NOMO-1 (cell line): ENCODE results near the gene ATP6V0A1.
"Not testable (repeated sequence)": the region's sequence is repeated elsewhere in the genome, so short reads cannot be mapped to it uniquely, and the experiment has no call there.

Experiments used
- DNase-seq, 2 experiments: peaks; one replicate each; lab custom pipeline; 2025; ENCODE audit not compliant: unreplicated experiment in 2 of 2; lab: John Stamatoyannopoulos, UW

Gene ATP6V0A1

DNA sequence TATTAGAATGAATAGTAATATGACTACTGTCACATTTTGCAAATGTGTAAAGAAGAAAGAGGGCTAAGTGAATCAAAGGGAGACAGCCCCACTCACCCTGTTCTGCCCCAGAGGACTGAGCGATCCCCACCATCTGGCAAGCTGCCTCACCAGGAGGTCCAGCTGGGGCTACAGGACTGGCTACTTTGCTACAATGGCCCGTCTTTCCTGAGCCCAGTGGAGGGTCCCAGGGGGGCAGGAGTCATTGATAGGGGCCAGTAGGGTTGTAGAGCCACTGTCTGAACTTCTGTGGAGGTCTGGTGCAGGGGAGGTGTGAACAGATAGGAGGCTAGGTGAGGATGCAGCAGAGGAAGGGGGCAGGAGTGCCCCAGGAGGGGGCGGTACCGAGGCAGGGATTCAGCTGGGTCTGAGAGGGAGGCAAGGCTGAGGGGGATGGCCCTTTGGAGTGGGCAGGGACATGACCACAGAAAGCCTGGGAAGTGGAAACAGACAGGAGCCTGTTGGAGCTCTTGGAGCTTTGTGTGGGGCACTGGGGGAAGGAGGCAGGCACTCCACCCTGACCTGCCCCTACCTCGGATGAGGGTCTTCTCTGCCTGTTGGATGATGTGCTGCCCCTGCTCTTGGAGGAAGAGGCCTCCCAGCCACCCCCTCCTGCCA is 97.4 kb downstream of the ATP6V0A1 start:
- not testable (repeated sequence) for DNase-seq

DNA sequence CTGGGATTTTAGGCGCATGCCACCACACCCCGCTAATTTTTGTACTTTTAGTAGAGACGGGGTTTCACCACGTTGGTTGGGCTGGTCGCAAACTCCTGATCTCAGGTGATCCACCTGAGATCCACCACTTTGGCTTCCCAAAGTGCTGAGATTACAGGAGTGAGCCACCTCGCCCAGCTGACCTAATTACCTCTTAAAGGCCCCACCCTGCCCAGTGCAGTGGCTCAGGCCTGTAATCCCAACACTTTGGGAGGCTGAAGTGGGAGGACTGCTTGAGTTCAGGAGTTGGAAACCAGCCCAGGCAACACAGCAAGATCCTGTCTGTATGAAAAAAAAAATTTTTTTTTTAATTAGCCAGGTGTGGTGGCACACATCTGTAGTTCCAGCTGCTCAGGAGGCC is 100.4 kb downstream of the ATP6V0A1 start:
- no peak for DNase-seq

DNA sequence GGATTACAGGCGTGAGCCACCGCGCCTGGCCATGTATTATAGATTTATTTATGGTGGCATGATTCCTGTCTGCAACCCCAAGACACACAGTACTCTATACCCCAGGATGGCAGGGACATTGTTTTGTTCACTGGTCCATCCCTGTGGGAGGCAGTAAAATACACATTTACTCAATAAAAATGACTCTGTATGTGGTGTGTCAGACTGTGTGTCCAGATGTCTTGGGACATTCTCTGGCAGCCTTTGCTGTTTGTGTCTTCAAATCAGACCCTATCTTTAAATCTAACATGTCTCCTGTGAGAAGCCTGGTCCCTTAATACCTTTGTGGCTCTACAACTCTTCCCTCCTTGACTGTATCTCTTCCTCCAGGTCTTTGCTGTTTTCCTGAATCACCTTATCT is 101.6 kb downstream of the ATP6V0A1 start:
- DNase-seq = no peak

DNA sequence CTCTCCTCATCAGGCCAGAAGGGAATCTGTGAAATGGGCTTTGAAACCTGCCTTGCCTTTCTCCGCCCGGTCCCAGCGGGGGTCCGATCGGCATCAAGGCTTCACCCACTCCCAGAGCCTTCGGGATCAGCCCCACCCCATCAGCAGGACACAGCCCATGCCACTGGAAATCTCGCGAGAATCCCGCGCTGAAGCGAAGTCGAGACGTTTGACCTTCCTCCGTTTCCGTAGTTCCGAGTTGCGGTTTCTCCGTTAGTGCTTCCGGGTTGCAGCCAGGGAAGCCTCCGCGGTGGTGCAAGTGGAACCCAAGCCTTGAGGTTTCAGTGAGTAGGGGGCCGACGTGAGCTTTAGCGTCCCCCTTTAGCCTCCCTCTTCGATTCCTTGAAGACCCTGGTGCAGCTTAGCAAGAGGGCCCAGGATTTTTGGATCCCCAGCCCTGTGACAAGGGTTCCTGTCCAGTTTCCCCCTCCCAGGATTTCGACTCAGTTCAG is 103.3 kb downstream of the ATP6V0A1 start, which contains the start of gene COASY:
COASY (plus strand) TSS at position 252 of the 491 bp plus-strand sequence. CDS start 475 bp downstream, outside the sequence.
- peak; percentile 91 to 92 for DNase-seq

DNA sequence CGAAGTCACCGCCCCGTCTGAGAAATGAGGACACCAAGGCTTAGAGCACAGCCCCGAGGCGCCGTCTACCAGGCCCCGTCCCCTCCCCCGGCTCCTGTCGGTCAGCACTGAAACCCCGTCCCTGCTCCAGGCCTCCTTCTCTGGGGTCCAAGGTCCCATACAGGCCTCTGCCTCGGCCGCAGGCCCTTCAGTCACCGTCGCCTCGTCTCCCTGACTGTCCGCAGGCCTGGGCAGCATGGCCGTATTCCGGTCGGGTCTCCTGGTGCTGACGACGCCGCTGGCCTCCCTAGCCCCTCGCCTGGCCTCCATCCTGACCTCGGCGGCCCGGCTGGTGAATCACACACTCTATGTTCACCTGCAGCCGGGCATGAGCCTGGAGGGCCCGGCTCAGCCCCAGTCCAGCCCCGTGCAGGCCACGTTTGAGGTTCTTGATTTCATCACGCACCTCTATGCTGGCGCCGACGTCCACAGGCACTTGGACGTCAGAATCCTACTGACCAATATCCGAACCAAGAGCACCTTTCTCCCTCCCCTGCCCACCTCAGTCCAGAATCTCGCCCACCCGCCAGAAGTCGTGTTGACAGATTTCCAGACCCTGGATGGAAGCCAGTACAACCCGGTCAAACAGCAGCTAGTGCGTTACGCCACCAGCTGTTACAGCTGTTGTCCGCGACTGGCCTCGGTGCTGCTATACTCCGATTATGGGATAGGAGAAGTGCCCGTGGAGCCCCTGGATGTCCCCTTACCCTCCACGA is 103.9 kb downstream of the ATP6V0A1 start:
- peak in 1 of 2 experiments; percentile 34 for DNase-seq

DNA sequence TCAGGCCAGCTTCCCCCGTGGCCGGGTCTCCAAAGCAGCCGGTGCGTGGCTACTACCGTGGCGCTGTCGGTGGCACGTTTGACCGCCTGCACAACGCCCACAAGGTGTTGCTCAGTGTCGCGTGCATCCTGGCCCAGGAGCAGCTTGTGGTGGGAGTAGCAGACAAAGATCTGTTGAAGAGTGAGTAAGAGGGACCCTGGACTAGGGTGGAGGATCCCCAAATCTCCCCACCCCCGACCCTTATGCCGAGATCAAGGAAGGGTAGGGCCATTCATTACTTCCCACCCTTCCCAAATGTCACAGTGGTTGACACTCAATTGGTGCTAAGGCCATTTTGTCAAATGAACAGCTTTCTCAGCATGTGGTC is 104.4 kb downstream of the ATP6V0A1 start:
- DNase-seq = no peak

DNA sequence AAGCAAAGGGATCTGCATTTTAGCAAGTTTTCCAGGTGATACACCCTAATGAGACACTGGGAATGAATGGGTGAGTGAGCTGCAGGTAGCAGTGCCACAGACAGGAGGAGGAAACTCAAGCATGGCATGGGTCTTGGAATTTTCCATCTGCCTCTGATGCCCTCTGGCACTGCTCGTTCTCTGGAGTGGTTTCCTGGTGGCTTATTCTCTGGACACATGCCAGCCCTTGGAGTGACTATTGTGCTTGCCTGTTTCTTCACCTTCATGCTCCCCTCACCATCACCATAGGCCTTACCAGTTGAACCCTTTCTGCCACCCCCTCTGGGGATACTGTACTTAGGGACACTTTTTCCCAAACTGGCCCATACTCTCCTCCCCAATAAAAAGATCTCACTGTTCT is 104.9 kb downstream of the ATP6V0A1 start:
- no peak for DNase-seq

DNA sequence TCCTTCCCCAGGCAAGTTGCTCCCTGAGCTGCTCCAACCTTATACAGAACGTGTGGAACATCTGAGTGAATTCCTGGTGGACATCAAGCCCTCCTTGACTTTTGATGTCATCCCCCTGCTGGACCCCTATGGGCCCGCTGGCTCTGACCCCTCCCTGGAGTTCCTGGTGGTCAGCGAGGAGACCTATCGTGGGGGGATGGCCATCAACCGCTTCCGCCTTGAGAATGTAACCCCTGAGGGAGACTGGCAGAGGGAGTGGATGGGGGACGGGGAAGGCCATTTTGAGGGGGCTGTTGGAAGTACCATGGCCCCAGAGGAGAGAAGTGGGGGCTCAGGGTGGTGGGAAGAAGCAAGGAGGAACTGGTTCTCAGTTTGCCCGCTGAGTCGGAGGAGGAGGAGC is 105.3 kb downstream of the ATP6V0A1 start:
- no peak for DNase-seq

DNA sequence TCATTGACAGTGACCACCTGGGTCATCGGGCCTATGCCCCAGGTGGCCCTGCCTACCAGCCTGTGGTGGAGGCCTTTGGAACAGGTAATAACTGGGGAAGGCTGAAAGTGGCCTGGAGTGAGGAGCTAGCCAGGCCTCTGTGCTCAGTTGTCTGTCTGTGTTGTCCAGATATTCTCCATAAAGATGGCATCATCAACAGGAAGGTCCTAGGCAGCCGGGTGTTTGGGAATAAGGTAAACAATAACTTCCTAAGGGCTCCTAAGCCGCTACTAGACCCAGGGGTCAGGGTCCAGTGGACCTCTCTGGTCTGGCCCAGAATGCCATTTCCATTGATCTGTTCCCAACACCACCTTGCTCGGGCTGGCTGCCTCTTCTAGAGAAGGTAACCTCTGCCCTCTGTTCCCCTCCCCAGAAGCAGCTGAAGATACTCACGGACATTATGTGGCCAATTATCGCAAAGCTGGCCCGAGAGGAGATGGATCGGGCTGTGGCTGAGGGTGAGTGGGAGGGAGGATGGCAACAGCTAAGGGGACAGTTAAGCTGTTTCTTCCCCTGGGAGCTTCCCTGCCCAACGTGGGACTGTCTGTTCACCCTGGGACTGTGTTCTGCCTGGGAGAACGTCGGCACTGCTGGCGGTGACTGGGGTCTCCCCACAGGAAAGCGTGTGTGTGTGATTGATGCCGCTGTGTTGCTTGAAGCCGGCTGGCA is 106.3 kb downstream of the ATP6V0A1 start:
- DNase-seq = no peak

DNA sequence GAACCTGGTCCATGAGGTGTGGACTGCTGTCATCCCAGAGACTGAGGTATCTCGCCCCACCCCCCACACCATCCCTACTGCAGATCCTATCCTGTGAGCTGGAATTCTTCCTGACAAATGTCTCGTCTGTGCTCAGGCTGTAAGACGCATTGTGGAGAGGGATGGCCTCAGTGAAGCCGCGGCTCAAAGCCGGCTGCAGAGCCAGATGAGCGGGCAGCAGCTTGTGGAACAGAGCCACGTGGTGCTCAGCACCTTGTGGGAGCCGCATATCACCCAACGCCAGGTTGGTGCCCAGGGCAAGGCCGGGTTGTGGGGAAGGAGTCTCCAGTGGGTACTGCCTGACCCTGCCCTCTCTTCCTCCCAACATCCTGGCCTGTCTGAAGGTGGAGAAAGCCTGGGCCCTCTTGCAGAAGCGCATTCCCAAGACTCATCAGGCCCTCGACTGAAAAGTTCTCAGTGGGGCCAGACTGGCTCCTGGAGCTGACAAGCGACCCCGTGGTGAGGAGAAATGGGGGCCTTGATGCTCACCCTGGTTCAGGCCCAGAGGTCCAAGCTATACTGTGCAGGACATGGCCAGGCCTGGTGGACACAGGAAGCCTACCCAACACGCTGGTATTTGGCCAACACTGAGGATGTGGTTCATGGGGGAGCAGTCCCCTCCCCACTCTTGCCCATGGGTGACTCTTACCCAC is 107.0 kb downstream of the ATP6V0A1 start:
- no peak for DNase-seq

DNA sequence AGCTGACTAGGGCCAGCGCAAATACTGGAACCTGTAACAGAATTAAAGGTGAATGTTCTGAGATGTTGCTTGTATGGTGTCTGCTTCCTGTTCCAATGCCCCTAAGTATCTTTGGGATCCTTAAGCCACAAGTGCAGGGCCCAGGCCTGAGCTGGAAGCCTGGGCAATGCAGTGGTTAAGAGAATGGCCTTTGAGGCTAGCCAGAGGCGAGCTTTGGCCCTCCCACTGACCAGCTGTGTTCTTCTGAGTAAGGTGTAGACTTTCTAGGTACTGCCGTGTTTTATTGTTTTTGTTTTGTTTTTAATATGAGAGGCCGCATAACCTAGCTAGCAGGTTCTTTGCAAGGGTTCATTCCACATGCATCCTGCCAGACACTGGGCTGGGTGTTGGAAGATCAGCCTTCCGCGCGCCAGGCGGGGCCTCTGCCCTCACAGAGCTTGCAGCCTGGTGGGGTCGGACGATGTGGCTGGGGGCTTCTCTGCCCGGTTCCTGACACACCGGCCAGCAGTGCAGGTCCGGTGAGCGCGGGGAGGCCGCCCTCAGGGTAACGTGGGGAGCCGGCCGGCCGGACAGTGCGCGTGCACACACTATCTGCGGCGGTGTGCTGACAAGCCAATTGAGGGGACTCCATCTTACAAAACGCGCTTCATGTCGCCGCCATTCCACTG is 107.7 kb downstream of the ATP6V0A1 start:
- DNase-seq = no peak

DNA sequence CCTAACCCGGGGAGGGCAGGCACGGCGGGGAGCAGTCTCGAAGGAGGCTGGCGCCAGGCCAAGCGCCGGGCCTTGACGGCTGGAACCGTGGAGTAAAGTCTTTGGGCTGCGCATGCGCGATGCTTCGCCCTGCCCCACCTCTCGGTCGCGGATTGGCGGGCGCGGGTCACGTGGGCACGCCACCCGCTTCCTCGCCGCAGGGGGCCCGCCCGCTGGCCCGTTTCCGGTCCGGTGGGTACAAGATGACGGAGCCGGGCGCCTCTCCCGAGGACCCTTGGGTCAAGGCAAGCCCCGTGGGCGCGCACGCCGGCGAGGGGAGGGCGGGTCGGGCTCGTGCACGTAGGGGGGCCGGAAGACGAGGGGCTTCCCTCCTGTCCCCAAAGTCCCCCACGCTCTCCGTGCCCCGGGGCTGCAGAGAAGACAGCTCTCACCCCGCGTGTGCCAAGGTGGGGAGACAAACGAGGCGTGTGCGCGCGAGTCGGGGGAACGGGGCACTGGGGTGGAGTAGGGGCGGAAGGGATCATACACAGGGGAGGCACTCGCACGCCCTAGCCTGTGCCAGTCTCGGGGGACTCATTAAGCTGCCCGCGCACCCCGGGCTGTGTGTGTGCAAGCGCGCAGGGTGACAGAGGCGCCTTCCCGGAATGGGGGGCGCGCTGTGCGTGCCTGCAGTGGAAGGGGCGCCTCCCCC is 108.3 kb downstream of the ATP6V0A1 start, which contains the start of gene MLX:
MLX (plus strand) TSS at position 218 of the 691 bp plus-strand sequence; CDS start at position 243, 25 bp downstream.
- peak; percentile 84 to 87 for DNase-seq

DNA sequence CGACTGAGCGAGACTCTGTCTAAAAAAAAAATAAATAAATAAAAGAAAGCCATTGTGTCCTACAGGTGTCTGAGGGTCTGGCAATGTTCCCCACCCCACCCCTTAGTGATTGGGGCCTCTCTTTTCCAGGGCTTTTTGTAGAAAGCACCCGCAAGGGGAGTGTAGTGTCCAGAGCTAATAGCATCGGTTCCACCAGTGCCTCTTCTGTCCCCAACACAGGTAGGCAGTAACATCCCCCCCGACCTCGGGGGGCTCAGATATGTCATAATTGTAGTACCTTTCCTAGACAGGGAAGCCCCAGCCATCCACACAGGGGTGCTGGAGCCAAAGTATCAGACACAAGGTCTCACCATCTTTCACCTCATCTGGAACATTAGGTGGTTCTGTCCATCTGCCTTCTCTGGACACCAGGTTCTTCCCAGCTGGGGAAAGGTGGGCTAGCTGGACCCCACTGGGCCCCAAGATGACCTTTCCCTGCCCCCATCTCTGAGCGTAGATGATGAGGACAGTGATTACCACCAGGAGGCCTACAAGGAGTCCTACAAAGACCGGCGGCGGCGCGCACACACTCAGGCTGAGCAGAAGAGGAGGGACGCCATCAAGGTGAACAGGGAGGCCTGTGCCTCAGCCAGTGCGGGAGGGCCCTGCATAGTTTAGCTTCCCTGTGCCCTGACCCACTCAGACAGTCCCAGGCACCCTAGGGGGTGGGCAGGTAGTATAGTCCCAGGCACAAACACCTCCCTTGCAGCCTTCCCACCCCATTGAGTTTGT is 109.8 kb downstream of the ATP6V0A1 start:
- DNase-seq = no peak

DNA sequence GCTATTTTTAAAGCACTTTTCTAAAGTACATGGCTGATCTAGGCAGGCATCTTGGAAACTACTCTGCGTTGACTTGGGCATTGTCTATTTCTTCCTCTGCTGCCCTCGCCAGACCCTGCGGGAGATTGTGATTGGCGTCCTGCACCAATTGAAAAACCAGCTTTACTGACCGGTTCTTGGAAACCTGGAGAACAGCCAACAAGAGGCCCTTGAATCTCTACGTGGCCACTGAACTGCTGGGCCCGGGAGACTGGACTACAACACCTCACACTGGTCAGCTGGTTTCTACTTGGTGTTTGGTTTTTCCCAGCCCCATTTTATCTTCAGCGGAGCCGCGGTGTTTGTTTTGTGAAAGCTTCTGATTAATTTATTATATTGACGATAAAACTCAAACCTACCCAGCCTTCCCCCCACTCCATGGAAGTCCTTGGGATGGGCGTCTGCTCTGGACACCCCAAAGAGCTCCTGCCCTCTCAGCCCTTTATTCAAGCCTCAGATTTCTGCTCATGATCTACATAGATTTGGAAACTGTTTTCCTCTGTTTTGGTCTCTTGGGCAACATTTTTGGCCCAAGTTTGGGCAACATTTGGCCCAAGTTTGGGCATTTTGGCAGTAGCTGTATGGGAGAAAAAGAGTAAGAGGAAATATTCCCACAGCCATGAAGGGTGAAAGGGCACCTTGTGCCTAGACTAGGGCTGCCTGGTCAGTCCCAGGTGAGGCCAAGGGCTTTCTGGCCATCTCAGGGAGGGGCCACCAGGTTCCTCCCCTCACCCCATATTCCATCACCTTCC is 113.0 kb downstream of the ATP6V0A1 start:
- no peak for DNase-seq
